Hepatocyte (in vitro differentiated cells): ENCODE results near the gene SART1. TPM values are rescaled to one million over a fixed set of nuclear protein-coding genes. Genes with fewer than 3 reads are reported as not detected.

ENCODE experiments used
- DNase-seq: peaks from one replicate; pipeline ENCODE4 v3.0.0-alpha.2; 2016; ENCODE audit warnings: low spot score
- H2AFZ ChIP-seq: fragments of 200-600 bp; sonication (generic); 2 replicates; pipeline ENCODE4 v1.6.0; 2016; ENCODE audit warnings: antibody characterized with exemption, mild to moderate bottlenecking
- H3K27ac ChIP-seq: fragments of 200-600 bp; sonication (generic); 2 replicates; pipeline ENCODE4 v1.5.1; 2016; ENCODE audit warnings: mild to moderate bottlenecking
- H3K27me3 ChIP-seq: fragments of 200-600 bp; sonication (generic); 2 replicates; pipeline ENCODE4 v1.6.1; 2016
- H3K36me3 ChIP-seq: fragments of 200-600 bp; sonication (generic); replicated peaks from 2 replicates; pipeline ENCODE4 v1.5.1; 2016; ENCODE audit warnings: low read depth; ENCODE audit not compliant: insufficient read depth
- H3K4me1 ChIP-seq: fragments of 200-600 bp; sonication (generic); 2 replicates; pipeline ENCODE4 v1.5.1; 2016; ENCODE audit warnings: mild to moderate bottlenecking, moderate library complexity; ENCODE audit not compliant: insufficient read depth
- H3K4me2 ChIP-seq: fragments of 200-600 bp; sonication (generic); 2 replicates; pipeline ENCODE4 v1.6.0; 2016
- H3K4me3 ChIP-seq: fragments of 200-600 bp; sonication (generic); 2 replicates; pipeline ENCODE4 v1.5.1; 2016; ENCODE audit warnings: mild to moderate bottlenecking
- H3K79me2 ChIP-seq: fragments of 200-600 bp; sonication (generic); 2 replicates; pipeline ENCODE4 v1.6.0; 2017; ENCODE audit warnings: mild to moderate bottlenecking
- H3K9me2 ChIP-seq: fragments of 200-600 bp; sonication (generic); replicated peaks from 2 replicates; pipeline ENCODE4 v1.6.0; 2017; ENCODE audit warnings: mild to moderate bottlenecking; ENCODE audit not compliant: insufficient read depth
- H3K9me3 ChIP-seq: fragments of 200-600 bp; sonication (generic); 2 replicates; pipeline ENCODE4 v1.5.1; 2016; ENCODE audit warnings: low read depth, mild to moderate bottlenecking
- H4K20me1 ChIP-seq: fragments of 200-600 bp; sonication (generic); 2 replicates; pipeline ENCODE4 v1.6.0; 2016; ENCODE audit warnings: mild to moderate bottlenecking; ENCODE audit not compliant: insufficient read depth, poor library complexity, severe bottlenecking
- CTCF ChIP-seq: fragments of 200-600 bp; sonication (generic); IDR thresholded peaks from 2 replicates; pipeline ENCODE4 v1.5.1; 2016; ENCODE audit warnings: antibody characterized with exemption, mild to moderate bottlenecking; ENCODE audit not compliant: poor library complexity
- EZH2 ChIP-seq: fragments of 200-600 bp; sonication (generic); IDR thresholded peaks from 2 replicates; pipeline ENCODE4 v1.6.1; 2016; ENCODE audit warnings: antibody characterized with exemption, mild to moderate bottlenecking, borderline replicate concordance
- EZH2phosphoT487 ChIP-seq: fragments of 200-600 bp; sonication (generic); IDR thresholded peaks from one replicate; pipeline ENCODE4 v1.6.1; 2018; ENCODE audit warnings: antibody characterized with exemption, mild to moderate bottlenecking, low read depth, moderate library complexity; ENCODE audit not compliant: unreplicated experiment, severe bottlenecking
- whole genome bisulfite sequencing: methylation state at CpG from one replicate; pipeline ENCODE4 v1.1.6; 2016; ENCODE audit warnings: low lambda C conversion rate; ENCODE audit errors: missing lambda C conversion rate; 5-methylcytosine and 5-hydroxymethylcytosine counted together
- polyA plus RNA-seq: library from polyadenylated mRNA; unstranded; fragments of >200 nt; fragmentation: Nextera tagmentation; extraction: Ambion mirVana; gene quantifications from 2 replicates; pipeline ENCODE4 v1.2.1, GENCODE V29; 2016
- total RNA-seq: library from RNA; depleted of rRNA; stranded (reverse); fragments of >200 nt; gene quantifications from 2 replicates; pipeline ENCODE4 v1.2.3, GENCODE V29; 2014

SART1 gene
- total and polyA plus RNA-seq, 2 experiments from 2014 or later: 32.5 to 34.1 TPM

GRCh38 chr11:66014804-66015453, 53.4 kb downstream of the SART1 start:
- Histone ChIP-seq H3K27me3 (peaks cover 22% of the 10 kb centered on the region), H3K9me2 (no peaks in the 10 kb centered on the region), H3K4me3 (no peak overlapping the region), H3K27ac (no peak overlapping the region), H2AFZ (no peak overlapping the region), H3K4me1 (no peaks in the 10 kb centered on the region), H4K20me1 (no peaks in the 10 kb centered on the region), H3K36me3 (no peaks in the 10 kb centered on the region), H3K79me2 (no peaks in the 10 kb centered on the region), H3K4me2 (no peak overlapping the region), H3K9me3 (no peaks in the 10 kb centered on the region)
- WGBS: 88% methylated on average over 6 of the region's 6 CpGs
- no peak for TF ChIP-seq EZH2
- TF ChIP-seq EZH2phosphoT487: no peak
- TF ChIP-seq CTCF: no peak
- DNase-seq: no peak

DNA sequence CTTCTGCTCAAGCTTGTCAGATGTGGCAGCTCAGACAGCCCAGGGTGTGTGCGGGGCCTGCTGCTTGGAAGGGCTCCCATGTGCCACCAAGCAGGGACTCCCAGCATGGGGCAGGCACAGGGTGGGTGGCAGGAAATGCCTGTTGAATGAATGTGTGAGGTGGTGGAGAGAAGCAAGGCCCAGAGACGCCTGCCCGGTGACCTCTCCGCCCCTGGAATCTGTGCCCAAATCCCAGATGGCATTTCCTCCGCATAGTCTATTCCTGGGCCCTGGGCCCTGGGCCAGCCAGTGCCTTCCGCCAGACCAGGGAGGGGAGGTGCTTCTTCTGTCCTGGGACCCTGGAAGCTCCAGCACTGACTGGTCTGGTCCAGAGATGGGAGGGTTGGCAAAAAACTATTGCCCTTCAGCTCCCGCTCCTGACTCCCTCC, 53.9 kb downstream of the SART1 start:
- Histone ChIP-seq H3K9me3 (no peaks in the 10 kb centered on the region), H3K36me3 (no peaks in the 10 kb centered on the region), H3K4me3 (no peak overlapping the region), H3K9me2 (no peaks in the 10 kb centered on the region), H3K79me2 (no peaks in the 10 kb centered on the region), H2AFZ (no peak overlapping the region), H3K4me2 (no peak overlapping the region), H3K27me3 (peaks cover 18% of the 10 kb centered on the region), H4K20me1 (no peaks in the 10 kb centered on the region), H3K4me1 (no peaks in the 10 kb centered on the region), H3K27ac (no peak overlapping the region)
- 92% methylated on average over 7 of the region's 7 CpGs for WGBS
- DNase-seq: no peak
- TF ChIP-seq EZH2: no peak
- no peak for TF ChIP-seq CTCF
- no peak for TF ChIP-seq EZH2phosphoT487

DNA sequence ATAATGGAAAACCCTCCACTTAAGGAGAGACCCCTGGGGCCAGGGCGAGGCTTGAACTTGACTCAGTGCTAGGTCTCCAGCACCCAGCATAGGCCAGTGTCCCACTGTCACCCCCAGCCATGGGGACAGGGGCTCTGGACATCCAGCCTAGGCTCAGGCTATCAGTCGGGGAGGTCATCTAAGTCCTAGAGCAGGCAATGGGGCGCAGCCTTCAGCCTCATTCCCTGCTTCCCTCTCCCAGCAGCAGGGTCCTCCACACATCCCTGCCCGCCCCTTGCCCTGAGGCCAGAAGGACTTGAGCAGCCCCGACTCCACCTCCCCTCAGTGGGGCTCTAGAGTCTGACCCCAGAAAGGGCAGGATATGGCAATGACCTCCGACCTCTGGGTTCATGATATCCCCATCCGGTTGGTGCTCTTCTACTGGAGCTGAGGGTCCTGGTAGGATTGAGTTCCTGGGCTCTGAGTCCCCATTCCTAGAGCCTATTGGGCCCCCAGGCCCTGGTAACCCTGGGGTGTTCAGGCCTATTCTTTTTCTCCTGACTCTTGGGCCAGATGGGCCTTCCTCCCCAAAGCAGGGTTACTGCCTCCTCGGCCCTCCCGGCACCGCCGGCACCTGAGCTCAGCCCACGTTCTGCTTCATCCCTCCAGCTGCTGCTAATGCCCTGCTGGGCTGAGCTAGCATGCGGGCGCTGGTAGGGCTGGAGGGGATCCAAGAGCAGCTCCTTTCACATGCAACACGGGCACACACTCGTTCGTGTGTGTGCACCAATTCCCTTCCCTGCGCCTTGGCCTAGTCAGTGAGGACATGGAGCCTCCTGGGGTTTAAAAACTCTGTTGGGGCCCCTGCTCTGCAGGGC, 54.6 kb downstream of the SART1 start:
- DNase-seq: no peak
- H3K79me2 ChIP-seq: no peaks in the 10 kb centered on the region
- TF ChIP-seq EZH2phosphoT487: no peak
- no peak for TF ChIP-seq CTCF
- TF ChIP-seq EZH2: no peak
- no peak overlapping the region for H3K27ac ChIP-seq
- H3K4me1 ChIP-seq: no peaks in the 10 kb centered on the region
- H2AFZ ChIP-seq: no peak overlapping the region
- no peaks in the 10 kb centered on the region for H3K36me3 ChIP-seq
- no peaks in the 10 kb centered on the region for H3K9me3 ChIP-seq
- 94% methylated on average over 18 of the region's 18 CpGs for WGBS
- H4K20me1 ChIP-seq: no peaks in the 10 kb centered on the region
- no peaks in the 10 kb centered on the region for H3K9me2 ChIP-seq
- H3K4me3 ChIP-seq: no peak overlapping the region
- H3K27me3 ChIP-seq: peaks cover 14% of the 10 kb centered on the region
- H3K4me2 ChIP-seq: no peak overlapping the region
